ENCODE measurements around the gene TMEM163. TPM values are rescaled to one million over a fixed set of nuclear protein-coding genes. Genes with fewer than 3 reads are reported as not detected.

TMEM163 gene
- total RNA-seq, 2 donors from 2014 or later: 0.57 to 1.3 TPM

- Mint-ChIP-seq H3K4me3 (no peak overlapping the region), H3K4me1 (peaks cover 5% of the 10 kb centered on the region), H3K36me3 (ENCODE audit: low read depth) (peaks cover 2% of the 10 kb centered on the region), H3K27me3 (no peaks in the 10 kb centered on the region), H3K27ac (no peak overlapping the region)
- no peaks in the 10 kb centered on the region for H3K9me3 ChIP-seq (ENCODE audit: control insufficient read depth, low read length, poor library complexity, severe bottlenecking)
- DNase-seq (no peak), ATAC-seq (no peak)
Observed at GRCh38 chr2:134458950-134459349, 259.9 kb downstream of the TMEM163 start.

GRCh38 chr2:134458473-134458853, 260.3 kb downstream of the TMEM163 start:
- Mint-ChIP-seq H3K27ac (peak overlapping the region; percentile 65), H3K27me3 (no peaks in the 10 kb centered on the region), H3K36me3 (ENCODE audit: low read depth) (peaks cover 2% of the 10 kb centered on the region), H3K4me3 (no peak overlapping the region), H3K4me1 (peaks cover 7% of the 10 kb centered on the region)
- ATAC-seq (no peak), DNase-seq (no peak)
- H3K9me3 ChIP-seq (ENCODE audit: control insufficient read depth, low read length, poor library complexity, severe bottlenecking): no peaks in the 10 kb centered on the region

GRCh38 chr2:134457765-134458472, 260.9 kb downstream of the TMEM163 start:
- ATAC-seq (no peak), DNase-seq (no peak)
- Mint-ChIP-seq H3K4me3 (peak overlapping the region; percentile 12), H3K36me3 (ENCODE audit: low read depth) (peaks cover 2% of the 10 kb centered on the region), H3K27ac (peak overlapping the region; percentile 65), H3K27me3 (no peaks in the 10 kb centered on the region), H3K4me1 (peaks cover 7% of the 10 kb centered on the region)
- no peaks in the 10 kb centered on the region for H3K9me3 ChIP-seq (ENCODE audit: control insufficient read depth, low read length, poor library complexity, severe bottlenecking)

- H3K4me1 Mint-ChIP-seq: peaks cover 7% of the 10 kb centered on the region
- H3K27me3 Mint-ChIP-seq: no peaks in the 10 kb centered on the region
- DNase-seq (no peak), ATAC-seq (no peak)
- H3K4me3 Mint-ChIP-seq: no peak overlapping the region
- H3K9me3 ChIP-seq (ENCODE audit: control insufficient read depth, low read length, poor library complexity, severe bottlenecking): no peaks in the 10 kb centered on the region
- no peaks in the 10 kb centered on the region for H3K36me3 Mint-ChIP-seq (ENCODE audit: low read depth)
- no peak overlapping the region for H3K27ac Mint-ChIP-seq
Observed at GRCh38 chr2:134457353-134457752, 261.4 kb downstream of the TMEM163 start.

- no peak for ATAC-seq
- H3K4me3 Mint-ChIP-seq: peak overlapping the region; percentile 12
- no peaks in the 10 kb centered on the region for H3K36me3 Mint-ChIP-seq (ENCODE audit: low read depth)
- no peak overlapping the region for H3K27ac Mint-ChIP-seq
- peaks cover 7% of the 10 kb centered on the region for H3K4me1 Mint-ChIP-seq
- no peaks in the 10 kb centered on the region for H3K27me3 Mint-ChIP-seq
- DNase-seq: no peak
- no peaks in the 10 kb centered on the region for H3K9me3 ChIP-seq (ENCODE audit: control insufficient read depth, low read length, poor library complexity, severe bottlenecking)
Observed at GRCh38 chr2:134455426-134455825, 263.4 kb downstream of the TMEM163 start.

- H3K27ac Mint-ChIP-seq: no peak overlapping the region
- H3K4me1 Mint-ChIP-seq: peaks cover 9% of the 10 kb centered on the region
- no peaks in the 10 kb centered on the region for H3K36me3 Mint-ChIP-seq (ENCODE audit: low read depth)
- H3K4me3 Mint-ChIP-seq: no peak overlapping the region
- ATAC-seq (no peak), DNase-seq (no peak)
- no peaks in the 10 kb centered on the region for H3K27me3 Mint-ChIP-seq
- H3K9me3 ChIP-seq (ENCODE audit: control insufficient read depth, low read length, poor library complexity, severe bottlenecking): no peaks in the 10 kb centered on the region
Observed at GRCh38 chr2:134454931-134455330, 263.9 kb downstream of the TMEM163 start.

- Mint-ChIP-seq H3K36me3 (ENCODE audit: low read depth) (no peaks in the 10 kb centered on the region), H3K27ac (peak overlapping the region; percentile 29), H3K27me3 (no peaks in the 10 kb centered on the region), H3K4me3 (peak overlapping the region; percentile 55), H3K4me1 (peaks cover 9% of the 10 kb centered on the region)
- no peak for ATAC-seq
- DNase-seq: no peak
- no peaks in the 10 kb centered on the region for H3K9me3 ChIP-seq (ENCODE audit: control insufficient read depth, low read length, poor library complexity, severe bottlenecking)
Observed at GRCh38 chr2:134454426-134454825, 264.4 kb downstream of the TMEM163 start.

GRCh38 chr2:134453973-134454372, 264.8 kb downstream of the TMEM163 start:
- peaks cover 8% of the 10 kb centered on the region for H3K4me1 Mint-ChIP-seq
- no peak overlapping the region for H3K4me3 Mint-ChIP-seq
- H3K27ac Mint-ChIP-seq: peak overlapping the region; percentile 29

GRCh38 chr2:134453476-134453875, 265.3 kb downstream of the TMEM163 start:
- Mint-ChIP-seq H3K27me3 (no peaks in the 10 kb centered on the region), H3K4me1 (peaks cover 8% of the 10 kb centered on the region), H3K27ac (peak overlapping the region; percentile 29), H3K36me3 (ENCODE audit: low read depth) (no peaks in the 10 kb centered on the region), H3K4me3 (no peak overlapping the region)
- DNase-seq (no peak), ATAC-seq (no peak)
- H3K9me3 ChIP-seq (ENCODE audit: control insufficient read depth, low read length, poor library complexity, severe bottlenecking): no peaks in the 10 kb centered on the region

More at GRCh38 chr2:134453973-134454372, 264.8 kb downstream of the TMEM163 start:
- ATAC-seq: no peak
- Mint-ChIP-seq H3K36me3 (ENCODE audit: low read depth) (no peaks in the 10 kb centered on the region), H3K27me3 (no peaks in the 10 kb centered on the region)
- H3K9me3 ChIP-seq (ENCODE audit: control insufficient read depth, low read length, poor library complexity, severe bottlenecking): no peaks in the 10 kb centered on the region
- no peak for DNase-seq

- peak overlapping the region; percentile 84 for H3K27ac Mint-ChIP-seq
- ATAC-seq (no peak), DNase-seq (no peak)
- peaks cover 12% of the 10 kb centered on the region for H3K4me1 Mint-ChIP-seq
- H3K36me3 Mint-ChIP-seq (ENCODE audit: low read depth): peaks cover 4% of the 10 kb centered on the region
- H3K27me3 Mint-ChIP-seq: no peaks in the 10 kb centered on the region
- no peaks in the 10 kb centered on the region for H3K9me3 ChIP-seq (ENCODE audit: control insufficient read depth, low read length, poor library complexity, severe bottlenecking)
- peak overlapping the region; percentile 61 for H3K4me3 Mint-ChIP-seq
Observed at GRCh38 chr2:134452042-134452733, 266.6 kb downstream of the TMEM163 start.

- Mint-ChIP-seq H3K4me1 (peaks cover 12% of the 10 kb centered on the region), H3K4me3 (no peak overlapping the region), H3K27ac (peak overlapping the region; percentile 84), H3K36me3 (ENCODE audit: low read depth) (peaks cover 4% of the 10 kb centered on the region), H3K27me3 (no peaks in the 10 kb centered on the region)
- H3K9me3 ChIP-seq (ENCODE audit: control insufficient read depth, low read length, poor library complexity, severe bottlenecking): no peaks in the 10 kb centered on the region
- DNase-seq (no peak), ATAC-seq (no peak)
Observed at GRCh38 chr2:134451347-134451630, 267.5 kb downstream of the TMEM163 start.

GRCh38 chr2:134449751-134450513, 268.9 kb downstream of the TMEM163 start:
- Mint-ChIP-seq H3K4me1 (peaks cover 12% of the 10 kb centered on the region), H3K4me3 (no peak overlapping the region), H3K27me3 (no peaks in the 10 kb centered on the region), H3K36me3 (ENCODE audit: low read depth) (peaks cover 4% of the 10 kb centered on the region), H3K27ac (peak overlapping the region; percentile 84)
- ATAC-seq (no peak), DNase-seq (no peak)
- no peaks in the 10 kb centered on the region for H3K9me3 ChIP-seq (ENCODE audit: control insufficient read depth, low read length, poor library complexity, severe bottlenecking)

- H3K9me3 ChIP-seq (ENCODE audit: control insufficient read depth, low read length, poor library complexity, severe bottlenecking): no peaks in the 10 kb centered on the region
- Mint-ChIP-seq H3K27me3 (no peaks in the 10 kb centered on the region), H3K4me1 (peaks cover 12% of the 10 kb centered on the region), H3K36me3 (ENCODE audit: low read depth) (peaks cover 4% of the 10 kb centered on the region), H3K4me3 (no peak overlapping the region), H3K27ac (peak overlapping the region; percentile 66)
- ATAC-seq (no peak), DNase-seq (no peak)
Observed at GRCh38 chr2:134449157-134449556, 269.6 kb downstream of the TMEM163 start.
